HK-2 (cell line): ENCODE data around the gene COBL.

Experiments used
- DNase-seq: peaks from one replicate; pipeline ENCODE4 v3.0.0-alpha.2; 2018; ENCODE audit not compliant: unreplicated experiment

COBL gene

DNA sequence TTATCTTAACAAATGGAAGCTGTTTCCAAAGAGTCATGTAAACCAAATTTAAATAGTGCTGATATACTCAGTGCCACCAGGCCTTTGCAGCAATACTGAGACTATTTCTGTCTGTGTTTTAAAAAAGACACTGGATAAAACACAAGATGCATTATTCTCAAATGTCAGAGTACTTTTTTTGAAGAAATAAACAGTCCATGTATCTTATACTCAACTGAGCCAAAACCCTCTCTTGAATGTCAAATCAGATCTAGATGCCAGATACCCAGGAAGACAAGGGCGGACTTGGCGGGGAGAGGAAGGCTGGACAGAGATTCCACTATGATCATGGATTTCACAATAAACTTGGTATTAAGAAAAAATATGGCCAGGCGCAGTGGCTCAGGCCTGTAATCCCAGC lies 127.6 kb downstream of the COBL start:
- no peak for DNase-seq

DNA sequence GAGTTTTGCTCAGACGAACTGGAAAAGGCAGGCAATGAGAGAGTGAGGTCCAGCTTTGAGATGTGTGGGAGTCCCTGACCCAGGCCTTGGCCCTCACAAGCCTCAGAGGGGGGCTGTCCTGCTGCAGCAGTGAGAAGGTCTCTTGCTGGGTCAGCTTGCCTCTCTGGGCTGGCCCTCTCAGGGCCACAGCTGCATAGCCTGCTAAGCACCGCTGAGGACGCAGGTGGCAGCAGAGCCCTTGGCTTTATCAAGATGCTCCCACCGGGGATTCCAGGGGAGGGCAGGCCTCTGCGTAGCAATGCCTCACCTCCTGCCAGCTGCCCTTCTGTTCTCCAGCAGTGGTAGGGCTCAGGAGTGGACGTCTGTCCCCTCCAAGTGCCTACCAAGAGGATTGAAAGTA lies 128.7 kb downstream of the COBL start:
- DNase-seq: no peak

DNA sequence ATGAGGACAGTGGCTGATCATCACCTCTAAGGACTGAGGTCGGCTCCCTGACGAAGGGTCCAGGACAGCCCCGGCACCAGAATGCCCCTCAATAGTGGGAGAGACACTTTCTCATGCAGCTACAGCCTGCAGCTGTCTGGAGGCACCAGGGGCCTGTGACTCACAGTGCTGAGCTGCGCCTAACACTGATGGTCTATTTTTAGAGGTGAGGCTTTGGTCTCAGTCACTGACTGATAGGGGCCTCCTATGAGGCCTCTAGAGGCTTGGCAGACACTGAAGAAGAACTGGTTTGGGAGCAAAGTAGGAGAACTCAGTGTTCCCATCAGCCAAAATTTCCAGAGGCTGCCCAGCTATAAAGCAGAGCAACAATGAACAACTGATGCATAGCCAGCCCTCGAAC lies 130.1 kb downstream of the COBL start:
- DNase-seq: no peak

DNA sequence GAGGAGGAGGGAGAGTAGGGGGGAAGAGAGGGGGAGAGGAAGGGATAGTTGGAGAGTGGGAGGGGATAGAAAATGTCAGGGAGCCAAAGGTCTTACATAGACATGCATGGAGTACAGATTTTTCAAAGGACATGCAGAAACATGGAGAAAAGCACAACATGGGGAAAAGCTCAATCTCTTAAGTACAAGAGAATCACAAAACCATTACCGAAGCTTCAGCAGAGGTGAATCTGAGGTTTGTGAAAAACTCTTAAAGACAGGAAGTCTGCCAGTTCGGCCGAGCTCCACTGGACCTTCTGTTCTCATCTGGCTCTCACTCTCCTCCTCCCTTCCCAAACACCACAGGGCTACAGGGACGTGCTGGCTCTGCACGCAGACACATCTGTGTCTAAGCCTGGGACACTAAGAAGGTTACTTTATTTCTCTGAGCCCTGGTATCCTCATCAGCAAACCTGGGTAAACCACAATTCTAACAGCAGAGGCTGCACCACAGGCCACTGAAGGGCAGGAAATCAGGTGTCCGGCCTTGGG lies 133.9 kb downstream of the COBL start:
- no peak for DNase-seq

DNA sequence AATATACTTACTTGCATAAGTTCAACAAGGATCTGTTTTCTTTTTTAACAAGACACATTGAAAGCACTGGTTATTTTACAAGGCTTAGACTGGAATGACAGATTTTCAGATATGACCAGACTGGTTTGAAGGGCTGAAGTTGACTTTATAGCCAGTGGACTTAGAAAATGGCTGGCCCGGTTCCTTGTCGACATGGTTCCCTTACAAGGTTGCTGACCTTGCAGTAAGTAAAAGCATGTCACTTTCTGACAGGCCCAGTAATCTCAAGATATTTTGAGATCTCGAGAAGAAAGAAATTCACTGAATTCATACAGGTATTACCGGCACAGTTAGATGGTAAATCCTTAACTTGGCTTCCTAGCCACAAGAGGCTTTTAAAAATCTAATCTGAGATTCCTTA lies 136.5 kb downstream of the COBL start:
- DNase-seq: no peak

DNA sequence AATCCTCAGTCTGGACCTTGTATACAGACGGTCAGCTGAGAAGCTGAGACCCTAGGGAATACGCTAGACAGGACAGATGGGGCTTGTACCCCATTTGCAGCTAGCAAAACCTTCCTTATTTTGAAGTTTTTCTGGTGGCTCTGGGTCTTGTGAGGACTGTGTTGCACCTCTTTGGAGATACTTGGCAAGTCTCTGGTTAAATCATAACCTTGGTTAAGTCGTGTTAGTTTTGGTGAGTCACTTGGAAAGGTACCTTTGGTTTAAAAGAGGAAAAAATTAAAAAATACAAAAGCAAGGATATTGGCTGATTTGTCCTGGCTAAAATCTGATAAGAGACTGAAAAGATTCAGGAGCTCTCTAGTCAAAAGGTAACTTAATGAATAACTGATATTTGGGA lies 140.6 kb downstream of the COBL start:
- DNase-seq: no peak

DNA sequence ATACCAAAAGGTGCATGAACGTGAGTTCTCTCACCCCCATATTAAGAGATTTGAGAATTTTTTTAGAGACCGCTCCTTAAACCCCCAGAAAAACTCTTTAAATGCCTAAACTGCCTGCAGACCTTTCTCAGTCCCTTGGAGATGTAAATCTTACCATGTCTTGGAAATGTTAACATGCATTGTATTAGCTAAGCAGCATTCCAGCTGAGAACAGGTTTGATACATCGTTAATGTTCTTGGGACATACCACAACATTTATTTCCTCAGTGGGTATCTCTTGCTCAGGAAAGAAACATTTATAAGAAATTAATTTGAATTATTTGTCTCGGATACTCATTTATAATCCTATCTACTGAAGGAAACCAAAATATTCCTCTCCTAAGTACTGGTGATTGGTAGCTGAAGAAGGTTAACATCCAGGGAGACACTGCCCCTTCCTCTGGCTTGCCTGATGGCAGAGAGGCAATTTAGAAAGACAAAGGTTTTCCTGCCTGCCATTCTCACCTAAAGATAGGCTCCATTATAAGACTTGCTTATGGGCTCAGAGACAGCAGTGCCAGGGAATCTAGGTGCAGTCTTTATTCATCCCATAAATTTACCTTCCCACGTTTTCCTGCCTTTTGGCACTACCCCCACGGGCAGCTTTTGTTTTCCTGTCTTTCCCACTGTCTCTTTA lies 141.2 kb downstream of the COBL start:
- no peak for DNase-seq

DNA sequence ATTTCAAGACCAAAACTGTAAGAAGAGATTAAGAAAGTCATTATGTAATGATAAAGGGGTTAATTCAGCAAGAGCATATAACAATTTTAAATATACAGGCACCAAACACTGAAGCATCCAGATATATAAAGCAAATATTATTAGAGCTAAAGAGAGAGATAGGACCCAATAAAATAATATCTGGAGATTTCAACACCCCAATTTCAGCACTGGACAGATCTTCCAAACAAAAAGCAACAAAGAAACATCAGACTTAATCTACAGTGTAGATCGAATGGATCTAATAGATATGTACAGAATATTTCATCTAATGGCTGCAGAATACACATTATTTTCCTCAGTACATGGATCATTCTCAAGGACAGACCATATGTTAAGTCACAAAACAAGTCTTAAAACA lies 151.3 kb downstream of the COBL start:
- no peak for DNase-seq

DNA sequence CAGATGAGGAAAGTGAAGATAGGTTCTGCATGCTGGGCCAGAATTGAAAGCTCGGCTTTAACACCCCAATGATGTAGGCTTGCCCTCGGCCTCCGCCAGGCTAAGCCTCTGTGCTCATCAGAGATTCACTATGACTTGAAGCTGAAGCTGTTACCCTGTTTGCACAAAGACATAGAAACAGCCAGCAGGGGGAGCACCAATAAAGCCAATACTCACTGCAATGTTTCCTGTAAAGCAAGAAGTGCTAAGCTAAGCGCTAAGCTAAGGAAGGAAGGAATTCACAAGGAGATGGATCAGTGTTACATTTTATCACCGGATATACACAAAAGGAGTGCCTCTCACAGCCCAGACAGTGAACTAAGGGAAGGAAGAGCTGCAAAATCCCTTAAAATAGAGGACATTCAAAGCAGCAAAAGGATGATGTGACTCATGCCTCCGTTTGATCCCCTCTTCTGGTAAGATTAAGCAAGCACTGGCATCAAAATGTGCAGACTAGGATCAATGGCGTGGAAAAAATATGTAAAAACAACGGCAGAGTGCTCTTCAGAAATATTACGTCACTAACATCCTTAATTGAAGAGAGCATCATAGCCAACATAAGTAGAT lies 153.8 kb downstream of the COBL start:
- peak; percentile 70 for DNase-seq

DNA sequence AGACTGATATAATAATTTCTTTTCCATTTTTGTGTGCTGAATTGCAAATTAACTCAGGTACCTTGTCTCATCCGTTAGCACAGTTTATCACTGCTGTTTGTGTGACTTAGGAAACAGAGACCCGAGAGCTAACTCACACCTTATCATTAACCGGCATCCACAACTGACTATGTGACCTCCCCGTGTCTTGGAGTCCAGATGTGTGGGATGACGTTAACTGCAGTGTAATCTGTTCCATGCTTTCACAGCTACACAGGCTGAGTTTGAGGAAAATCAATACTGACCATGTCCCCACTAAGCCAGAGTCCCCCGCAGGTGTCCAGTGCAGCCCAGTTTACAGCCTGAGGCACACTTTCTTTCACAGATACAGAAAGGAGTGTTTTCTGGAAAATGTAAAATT lies 154.7 kb downstream of the COBL start:
- no peak for DNase-seq

DNA sequence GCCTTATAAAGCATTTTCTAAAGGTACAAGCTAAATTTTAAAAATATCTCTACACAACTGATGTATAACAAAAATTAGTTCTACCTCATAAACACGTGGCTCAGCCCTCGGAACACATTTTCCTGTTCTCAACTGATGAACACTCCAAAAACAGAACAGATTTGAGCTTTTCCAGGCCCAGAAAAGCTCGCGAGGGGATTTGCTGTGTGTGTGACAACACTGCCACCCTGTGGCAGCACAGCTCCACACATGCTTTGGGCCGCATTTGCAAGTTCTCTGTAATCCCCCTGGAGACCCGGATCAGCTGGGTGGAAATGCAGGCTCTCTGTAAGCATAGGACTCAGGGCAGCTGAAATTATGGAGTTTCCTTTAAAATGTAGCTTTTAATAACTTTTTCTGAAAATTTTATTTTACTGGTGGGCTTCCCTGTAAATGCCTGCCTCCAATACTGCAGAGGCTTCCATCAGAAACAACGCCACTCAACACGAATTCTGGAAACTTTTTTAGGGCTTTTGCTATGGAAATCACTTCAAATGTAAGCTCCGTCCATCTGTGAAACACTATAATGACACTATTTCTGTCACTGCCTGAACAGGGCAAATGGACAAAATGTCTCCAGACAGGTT lies 155.5 kb downstream of the COBL start:
- peak; percentile 50 for DNase-seq

DNA sequence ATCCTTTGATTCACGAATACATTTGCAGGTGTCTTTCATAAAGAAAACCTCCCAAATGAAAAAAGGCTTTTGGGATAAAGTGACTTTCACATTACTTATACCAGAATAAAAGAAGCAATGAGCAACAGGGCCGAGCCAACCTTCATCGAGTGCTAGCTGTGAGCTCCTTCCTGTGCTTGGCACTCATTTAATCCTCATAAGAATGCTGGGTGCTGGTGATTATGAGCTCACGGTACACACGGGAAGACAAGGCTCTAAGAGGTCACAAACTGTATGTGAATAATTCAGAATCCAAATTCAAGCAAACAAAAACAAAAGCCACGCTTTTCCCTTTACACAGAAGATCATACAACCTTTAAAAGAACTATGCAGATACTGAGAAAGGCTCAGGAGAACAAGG lies 156.2 kb downstream of the COBL start:
- DNase-seq: no peak

DNA sequence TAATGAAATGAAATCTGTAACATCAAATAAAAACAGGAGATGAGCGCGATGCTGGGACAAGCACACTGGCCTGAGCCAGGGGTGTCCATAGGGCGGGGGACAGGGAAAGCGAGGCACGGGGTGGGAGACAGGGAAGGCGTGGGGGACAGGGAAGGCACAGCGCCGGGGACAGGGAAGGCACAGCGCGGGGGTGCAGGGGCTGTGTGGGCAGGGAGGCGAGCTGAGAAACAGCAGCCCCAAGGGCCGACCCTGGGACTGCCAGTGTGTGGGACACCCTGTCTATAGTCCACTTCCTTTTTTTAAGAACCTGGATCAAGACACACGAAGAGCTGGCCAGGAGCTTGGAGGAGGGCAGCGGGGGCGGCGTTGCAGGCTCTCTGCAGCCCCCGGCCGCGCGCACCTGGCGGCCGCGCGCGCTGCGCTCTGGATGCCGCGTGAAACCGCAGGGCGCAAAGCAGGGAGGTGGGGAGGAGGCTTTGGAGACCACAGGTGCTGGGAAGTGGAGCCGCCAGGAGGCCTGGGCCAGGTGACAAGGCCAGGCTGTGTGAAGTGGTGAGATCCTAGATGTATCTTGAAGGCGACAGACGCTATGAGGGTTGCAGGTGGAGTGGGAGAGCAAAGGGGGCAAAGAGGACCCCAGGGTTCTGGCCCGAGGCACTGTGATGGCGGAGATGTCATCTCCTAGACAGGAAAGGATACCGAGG lies 157.7 kb downstream of the COBL start:
- no peak for DNase-seq

DNA sequence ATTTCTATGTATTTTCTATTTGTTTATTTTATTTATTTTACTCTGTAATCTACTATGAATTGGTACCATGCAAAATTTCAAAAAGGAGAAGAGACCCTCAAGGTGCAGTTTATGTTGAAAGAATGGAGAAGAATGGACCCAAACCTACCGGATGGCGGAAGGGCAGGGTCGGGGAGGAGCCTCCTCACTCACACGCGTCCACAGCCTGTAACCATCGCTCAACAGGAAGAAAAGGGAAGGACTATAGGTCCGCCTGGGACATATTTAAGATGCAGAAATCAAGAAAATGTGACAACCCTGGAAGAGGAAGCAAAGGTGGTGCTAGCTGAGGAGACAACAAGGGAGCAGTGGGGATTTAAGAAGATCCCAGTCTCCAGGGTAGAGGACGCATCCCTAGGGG lies 158.4 kb downstream of the COBL start:
- DNase-seq: no peak

DNA sequence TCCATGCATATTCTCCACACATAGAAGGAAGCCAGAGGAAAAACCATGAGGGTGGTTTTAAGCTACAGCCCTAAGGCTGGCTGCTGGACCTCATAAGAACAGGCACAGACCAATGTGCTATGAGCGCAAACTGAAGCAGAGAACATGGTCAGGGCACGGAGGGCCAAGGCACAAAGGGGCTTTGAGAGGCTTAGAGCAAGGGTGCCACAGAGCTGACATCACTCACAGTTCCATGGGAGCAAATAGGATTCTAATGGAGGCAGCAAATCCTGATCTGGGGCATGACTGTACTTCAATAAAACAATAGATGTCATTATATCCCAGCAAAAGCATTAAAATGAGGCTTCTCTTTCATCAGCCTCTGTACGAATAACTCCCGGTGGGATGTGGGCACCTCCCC lies 162.4 kb downstream of the COBL start:
- DNase-seq: no peak

DNA sequence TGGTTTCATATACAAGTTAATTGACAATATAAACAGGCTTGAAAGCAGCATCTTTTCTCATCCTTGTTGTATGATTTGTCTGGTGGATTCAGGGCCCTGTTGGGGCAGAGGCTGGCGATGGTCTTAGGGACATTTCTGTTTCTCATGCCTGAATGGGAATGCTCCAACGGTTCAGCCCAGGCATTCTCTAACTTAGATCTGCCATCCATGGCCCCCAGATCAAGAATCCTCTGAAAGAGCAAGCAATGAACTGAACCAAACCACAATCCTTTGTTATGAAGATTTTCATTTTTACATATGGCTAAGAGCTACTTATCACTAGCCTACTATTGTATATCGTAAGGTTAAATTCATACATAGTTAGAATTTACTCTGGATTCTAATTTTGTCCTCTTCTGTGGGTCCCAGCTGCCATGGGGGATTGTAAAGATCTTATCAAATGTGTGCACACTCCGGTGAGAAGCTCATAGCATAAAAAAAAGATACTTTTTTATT lies 163.9 kb downstream of the COBL start:
- no peak for DNase-seq

DNA sequence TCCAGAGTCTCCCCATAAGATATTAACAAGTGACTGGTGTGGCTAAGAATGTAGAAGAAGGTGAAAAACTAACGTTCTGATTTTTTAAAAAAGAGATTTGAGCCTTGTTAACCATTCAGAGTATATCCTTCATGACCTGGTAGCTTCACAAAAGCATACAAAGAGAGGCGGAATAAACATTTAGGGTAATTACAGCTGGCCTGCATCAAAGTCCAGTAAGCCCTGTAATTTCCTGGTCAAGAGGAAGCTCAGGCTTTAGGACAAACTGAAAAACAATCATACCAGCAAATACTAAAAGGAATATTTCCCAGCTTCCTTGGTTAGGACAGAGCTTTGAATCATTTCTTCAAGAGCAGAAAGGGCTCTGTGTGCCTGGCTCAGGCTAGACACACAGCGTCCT lies 165.2 kb downstream of the COBL start:
- no peak for DNase-seq

DNA sequence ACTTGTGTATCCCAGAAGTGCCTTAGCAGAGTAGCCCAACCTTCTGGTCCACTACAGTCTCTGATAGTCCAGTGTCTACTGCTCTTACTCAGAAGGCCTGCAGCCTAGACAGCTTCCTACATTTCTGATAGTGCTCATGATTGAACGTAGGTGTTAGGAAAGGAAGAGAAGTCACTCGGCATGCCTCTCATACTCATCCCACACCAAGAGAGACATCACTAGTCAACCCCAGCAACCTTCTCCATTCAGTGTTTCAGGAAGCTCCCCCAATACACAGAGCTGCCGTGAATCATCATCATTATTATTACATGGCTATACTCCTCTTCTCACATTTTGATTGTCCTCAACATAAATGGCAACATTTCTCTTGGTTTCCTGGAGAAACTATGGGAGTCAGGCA lies 166.4 kb downstream of the COBL start:
- DNase-seq: no peak

DNA sequence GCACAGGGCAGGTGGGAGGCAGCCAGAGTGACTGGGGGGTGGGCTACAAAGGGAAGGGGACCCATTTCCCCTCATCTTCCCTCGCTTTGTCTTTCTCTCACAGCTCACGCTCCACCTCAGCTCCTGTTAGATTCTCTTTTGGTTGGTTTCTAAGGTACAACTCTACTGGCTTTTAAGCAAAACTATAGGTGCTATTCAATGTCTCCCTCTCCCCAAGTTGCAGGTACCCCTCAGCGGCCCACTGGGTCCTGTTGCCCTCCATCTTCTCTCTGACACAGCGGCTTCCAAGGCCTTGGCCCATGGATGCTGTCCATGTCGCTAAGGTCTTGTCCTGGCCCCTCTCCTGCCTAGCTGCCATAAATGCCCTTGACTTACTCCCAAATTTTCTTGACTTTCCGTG lies 168.4 kb downstream of the COBL start:
- no peak for DNase-seq

DNA sequence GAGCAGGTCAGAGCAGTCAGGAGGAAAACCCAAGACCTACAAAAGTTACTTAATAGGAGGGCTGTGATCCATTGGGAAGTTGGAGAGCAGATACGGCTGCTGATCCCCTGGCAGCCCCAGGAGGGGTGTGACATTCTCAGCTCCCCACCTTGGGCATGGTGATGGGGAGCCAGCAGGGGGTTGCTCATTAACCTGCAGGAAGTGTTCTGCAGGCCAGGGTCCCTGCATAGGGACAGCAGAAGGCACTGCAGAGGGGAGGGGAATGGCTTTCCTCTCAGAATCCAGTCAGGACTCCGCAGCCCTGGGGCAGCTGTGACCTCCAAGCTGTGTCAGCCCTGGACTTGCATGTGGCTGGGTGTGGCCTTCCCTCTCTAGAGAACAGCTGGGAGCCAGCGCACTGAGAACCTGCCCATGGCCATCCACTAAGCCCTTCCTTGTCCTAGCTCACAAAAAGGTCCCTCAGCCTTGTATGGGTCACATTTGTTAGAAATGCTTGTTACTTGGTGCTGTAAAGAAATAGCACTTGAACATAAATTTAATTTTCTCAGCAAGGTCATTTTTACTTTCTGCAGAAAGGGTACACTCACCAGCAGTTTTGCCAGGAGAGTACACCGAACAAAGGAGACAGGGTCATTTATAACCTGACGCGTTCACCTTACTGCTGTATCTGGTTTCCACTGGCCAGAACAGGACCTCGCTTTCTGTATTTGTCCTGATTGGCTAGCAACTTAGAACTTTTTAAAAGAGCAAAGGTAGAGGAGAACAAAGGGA lies 169.6 kb downstream of the COBL start:
- no peak for DNase-seq

DNA sequence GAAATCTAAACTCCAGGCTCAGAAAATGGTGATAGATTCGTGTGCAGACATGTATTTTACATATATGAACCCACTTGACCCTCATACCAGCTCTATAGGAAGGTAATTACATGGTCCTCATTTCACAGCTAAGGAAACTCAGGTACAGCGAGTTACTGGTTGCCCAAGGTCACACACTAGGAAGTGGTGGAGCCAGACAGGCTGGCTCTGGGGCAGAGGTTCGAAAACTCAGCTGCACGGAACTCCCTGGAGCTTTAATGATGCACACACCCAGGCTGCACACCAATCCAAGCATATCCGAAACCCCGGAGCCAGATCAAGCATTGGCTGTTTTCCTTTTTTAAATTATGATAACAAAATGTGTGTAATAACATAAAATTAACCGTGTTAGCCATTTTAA lies 172.4 kb downstream of the COBL start:
- DNase-seq: no peak
